Liver (tissue), 2 donors: ENCODE data around the gene BNC2.

Experiments
- YY1 ChIP-seq: IDR thresholded peaks from 2 replicates; pipeline ENCODE4 v1.6.1; 2016; ENCODE audit warnings: antibody characterized with exemption, mild to moderate bottlenecking
- TF ChIP-seq, protein P1 (sequence below): fragments of 150-350 bp; IDR thresholded peaks from 2 replicates; pipeline ENCODE4 v1.5.1; 2017; ENCODE audit warnings: improper control_type of control experiment, low read depth, low read length; ENCODE audit not compliant: missing input control
- donor health status: healthy.

DNA sequence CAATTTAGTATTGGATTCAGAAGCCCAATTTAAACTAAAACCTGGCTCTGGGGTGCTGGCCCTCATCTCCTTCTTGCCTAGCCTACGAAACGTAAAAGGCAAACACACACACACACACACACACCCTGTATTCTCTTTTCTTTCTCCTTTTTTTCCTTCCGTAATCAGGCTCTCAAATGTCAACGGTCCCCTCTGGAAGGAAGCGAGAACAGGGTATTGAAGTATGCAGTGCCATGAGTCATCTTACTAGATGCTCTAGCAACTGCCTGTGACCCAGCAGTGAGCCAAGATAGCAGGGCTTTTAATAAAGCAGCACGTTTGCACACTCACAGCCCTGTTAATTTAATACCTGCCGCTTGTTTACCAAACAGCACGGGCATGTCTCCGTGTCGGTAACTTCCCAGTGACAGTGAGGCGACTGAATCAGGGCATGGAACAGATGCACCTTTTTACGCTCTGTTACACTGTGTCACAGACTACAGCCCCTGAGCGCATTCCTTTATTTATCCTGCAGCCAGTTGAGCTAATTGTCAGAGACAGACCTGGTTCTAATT is 243.8 kb downstream of the BNC2 start:
- TF ChIP-seq YY1 = no peak
- TF ChIP-seq, protein P1, sequence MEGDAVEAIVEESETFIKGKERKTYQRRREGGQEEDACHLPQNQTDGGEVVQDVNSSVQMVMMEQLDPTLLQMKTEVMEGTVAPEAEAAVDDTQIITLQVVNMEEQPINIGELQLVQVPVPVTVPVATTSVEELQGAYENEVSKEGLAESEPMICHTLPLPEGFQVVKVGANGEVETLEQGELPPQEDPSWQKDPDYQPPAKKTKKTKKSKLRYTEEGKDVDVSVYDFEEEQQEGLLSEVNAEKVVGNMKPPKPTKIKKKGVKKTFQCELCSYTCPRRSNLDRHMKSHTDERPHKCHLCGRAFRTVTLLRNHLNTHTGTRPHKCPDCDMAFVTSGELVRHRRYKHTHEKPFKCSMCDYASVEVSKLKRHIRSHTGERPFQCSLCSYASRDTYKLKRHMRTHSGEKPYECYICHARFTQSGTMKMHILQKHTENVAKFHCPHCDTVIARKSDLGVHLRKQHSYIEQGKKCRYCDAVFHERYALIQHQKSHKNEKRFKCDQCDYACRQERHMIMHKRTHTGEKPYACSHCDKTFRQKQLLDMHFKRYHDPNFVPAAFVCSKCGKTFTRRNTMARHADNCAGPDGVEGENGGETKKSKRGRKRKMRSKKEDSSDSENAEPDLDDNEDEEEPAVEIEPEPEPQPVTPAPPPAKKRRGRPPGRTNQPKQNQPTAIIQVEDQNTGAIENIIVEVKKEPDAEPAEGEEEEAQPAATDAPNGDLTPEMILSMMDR = no peak
